Esophagus mucosa (tissue), 1 donor: ENCODE measurements around the gene POLR2A. TPM values are rescaled to one million over a fixed set of nuclear protein-coding genes. Genes with fewer than 3 reads are reported as not detected.
"Not testable (repeated sequence)": the region's sequence is repeated elsewhere in the genome, so short reads cannot be mapped to it uniquely, and the experiment has no call there.

Source experiments
- ATAC-seq: fragments of 200-7000 bp; cut with Tn5 transposase; one replicate; pipeline ENCODE4 v1.9.1; 2020
- total RNA-seq: library from RNA; stranded (reverse); gene quantifications from one replicate; pipeline ENCODE4 v1.2.4, GENCODE V29; 2023
- donor health status: DM: yes; HTN: yes; CAD: no.

The POLR2A gene
- total RNA-seq, 1 donor from 2014 or later = 116 TPM

GRCh38 chr17:7479213-7480088 lies 4.7 kb upstream of the POLR2A start, which contains the start of gene ZBTB4:
Gene ZBTB4 (minus strand): TSS chr17:7479631. CDS start chr17:7466801, 12,830 bp downstream.
- peak; percentile 1 for ATAC-seq

- no peak for ATAC-seq
These were observed 4.1 kb upstream of the POLR2A start for GRCh38 chr17:7480089-7480384.

GRCh38 chr17:7481275-7481674 lies 2.9 kb upstream of the POLR2A start, which contains the start of gene SLC35G6:
Gene SLC35G6 (plus strand): TSS chr17:7481446. CDS start chr17:7481517, 71 bp downstream.
- not testable (repeated sequence) for ATAC-seq

- not testable (repeated sequence) for ATAC-seq
These were observed 2.1 kb upstream of the POLR2A start for GRCh38 chr17:7481842-7482741.

- ATAC-seq = not testable (repeated sequence)
These were observed 1.5 kb upstream of the POLR2A start for GRCh38 chr17:7482742-7483088.

GRCh38 chr17:7483255-7484066 lies 705 bp upstream of the POLR2A start:
- peak; percentile 61 for ATAC-seq

GRCh38 chr17:7484919-7485377 lies 782 bp downstream of the POLR2A start:
- no peak for ATAC-seq

- no peak for ATAC-seq
These were observed 2.0 kb downstream of the POLR2A start for GRCh38 chr17:7486181-7486580.

- ATAC-seq = no peak
These were observed 6.0 kb downstream of the POLR2A start for GRCh38 chr17:7490144-7490543.

- no peak for ATAC-seq
These were observed 7.4 kb downstream of the POLR2A start for GRCh38 chr17:7491583-7491982.

- ATAC-seq = no peak
These were observed 9.8 kb downstream of the POLR2A start for GRCh38 chr17:7493941-7494340.

- ATAC-seq = no peak
These were observed 11.8 kb downstream of the POLR2A start for GRCh38 chr17:7495906-7496434.

- no peak for ATAC-seq
These were observed 12.5 kb downstream of the POLR2A start for GRCh38 chr17:7496470-7497183.

GRCh38 chr17:7497228-7497627 lies 13.1 kb downstream of the POLR2A start:
- peak; percentile 25 for ATAC-seq

GRCh38 chr17:7497636-7498035 lies 13.5 kb downstream of the POLR2A start:
- ATAC-seq = no peak

- ATAC-seq = no peak
These were observed 15.0 kb downstream of the POLR2A start for GRCh38 chr17:7499161-7499560.

- ATAC-seq = no peak
These were observed 17.6 kb downstream of the POLR2A start for GRCh38 chr17:7501729-7502128.

GRCh38 chr17:7502171-7502847 lies 18.1 kb downstream of the POLR2A start:
- ATAC-seq = peak; percentile 27

- no peak for ATAC-seq
These were observed 18.8 kb downstream of the POLR2A start for GRCh38 chr17:7502987-7503386.

GRCh38 chr17:7503521-7503920 lies 19.4 kb downstream of the POLR2A start:
- ATAC-seq = no peak

- ATAC-seq = peak; percentile 66
These were observed 24.0 kb downstream of the POLR2A start for GRCh38 chr17:7508145-7508544.
